GM13977 (cell line): ENCODE results near the gene TNFSF4.
"Not testable (repeated sequence)": the region's sequence is repeated elsewhere in the genome, so short reads cannot be mapped to it uniquely, and the experiment has no call there.

Experiments used
- DNase-seq: peaks from one replicate; pipeline ENCODE4 v3.0.0; 2012; ENCODE audit warnings: low spot score
- in situ Hi-C: fragments of 300-500 bp; cut with MboI; formaldehyde crosslinking; loops from one replicate; pipeline ENCODE4 v1.12.0; 2022; ENCODE audit warnings: low sequenced_read_pairs, low pct_unique_long_range_greater_than_20kb, mixed read lengths, inconsistent platforms; ENCODE audit not compliant: unreplicated experiment
- TF ChIP-seq, protein P1 (sequence below): IDR thresholded peaks from 2 replicates; pipeline ENCODE4 v1.5.1; 2012; ENCODE audit warnings: mild to moderate bottlenecking, control low read depth; ENCODE audit not compliant: insufficient read depth; ENCODE audit errors: extremely low read depth, missing control alignments

Gene TNFSF4

GRCh38 chr1:173161510-173162221 lies 45.5 kb downstream of the TNFSF4 start:
- no peak for DNase-seq

DNA sequence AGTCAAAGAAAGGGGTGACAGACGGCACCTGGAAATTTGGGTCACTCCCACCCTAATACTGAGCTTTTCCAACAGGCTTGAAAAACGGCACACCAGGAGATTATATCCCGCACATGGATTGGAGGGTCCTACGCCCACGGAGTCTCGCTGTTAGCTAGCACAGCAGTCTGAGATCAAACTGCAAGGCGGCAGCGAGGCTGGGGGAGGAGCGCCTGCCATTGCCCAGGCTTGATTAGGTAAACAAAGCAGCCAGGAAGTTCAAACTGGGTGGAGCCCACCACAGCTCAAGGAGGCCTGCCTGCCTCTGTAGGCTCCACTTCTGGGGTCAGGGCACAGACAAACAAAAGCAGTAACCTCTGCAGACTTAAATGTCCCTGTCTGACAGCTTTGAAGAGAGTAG lies 53.2 kb downstream of the TNFSF4 start:
- in situ Hi-C loops, DNase-seq: not testable (repeated sequence)

More at GRCh38 chr1:173161510-173162221, 45.5 kb downstream of the TNFSF4 start:
- TF ChIP-seq, protein P1, sequence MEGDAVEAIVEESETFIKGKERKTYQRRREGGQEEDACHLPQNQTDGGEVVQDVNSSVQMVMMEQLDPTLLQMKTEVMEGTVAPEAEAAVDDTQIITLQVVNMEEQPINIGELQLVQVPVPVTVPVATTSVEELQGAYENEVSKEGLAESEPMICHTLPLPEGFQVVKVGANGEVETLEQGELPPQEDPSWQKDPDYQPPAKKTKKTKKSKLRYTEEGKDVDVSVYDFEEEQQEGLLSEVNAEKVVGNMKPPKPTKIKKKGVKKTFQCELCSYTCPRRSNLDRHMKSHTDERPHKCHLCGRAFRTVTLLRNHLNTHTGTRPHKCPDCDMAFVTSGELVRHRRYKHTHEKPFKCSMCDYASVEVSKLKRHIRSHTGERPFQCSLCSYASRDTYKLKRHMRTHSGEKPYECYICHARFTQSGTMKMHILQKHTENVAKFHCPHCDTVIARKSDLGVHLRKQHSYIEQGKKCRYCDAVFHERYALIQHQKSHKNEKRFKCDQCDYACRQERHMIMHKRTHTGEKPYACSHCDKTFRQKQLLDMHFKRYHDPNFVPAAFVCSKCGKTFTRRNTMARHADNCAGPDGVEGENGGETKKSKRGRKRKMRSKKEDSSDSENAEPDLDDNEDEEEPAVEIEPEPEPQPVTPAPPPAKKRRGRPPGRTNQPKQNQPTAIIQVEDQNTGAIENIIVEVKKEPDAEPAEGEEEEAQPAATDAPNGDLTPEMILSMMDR = no peak
- in situ Hi-C loops = no loop called here

- in situ Hi-C loops = no loop called here
- no peak for DNase-seq
- TF ChIP-seq, protein P1 = no peak
These were observed 53.6 kb downstream of the TNFSF4 start for GRCh38 chr1:173153503-173153902.

DNA sequence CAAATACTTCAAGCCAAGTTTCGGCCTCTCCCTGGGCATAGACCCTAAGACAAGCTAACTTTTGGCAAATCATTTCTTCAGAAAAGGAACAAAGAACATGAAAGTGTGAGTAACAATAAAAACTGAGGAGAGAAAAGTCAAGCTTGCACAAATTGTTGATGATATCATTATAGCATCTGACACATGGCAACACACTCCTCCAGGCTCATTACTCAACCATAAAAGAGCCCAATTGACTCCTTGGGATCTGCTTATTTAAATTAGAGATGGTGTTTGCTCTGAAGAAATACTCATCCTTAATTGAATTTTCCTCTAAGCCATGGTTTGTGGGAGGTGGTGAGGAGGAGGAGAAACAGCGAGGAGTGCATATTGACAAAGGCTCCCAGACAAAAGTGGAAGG lies 54.5 kb downstream of the TNFSF4 start:
- in situ Hi-C loops = no loop called here
- TF ChIP-seq, protein P1 = no peak
- DNase-seq = no peak

- no peak for DNase-seq
- in situ Hi-C loops = no loop called here
- TF ChIP-seq, protein P1 = no peak
These were observed 56.3 kb downstream of the TNFSF4 start for GRCh38 chr1:173150795-173151194.

DNA sequence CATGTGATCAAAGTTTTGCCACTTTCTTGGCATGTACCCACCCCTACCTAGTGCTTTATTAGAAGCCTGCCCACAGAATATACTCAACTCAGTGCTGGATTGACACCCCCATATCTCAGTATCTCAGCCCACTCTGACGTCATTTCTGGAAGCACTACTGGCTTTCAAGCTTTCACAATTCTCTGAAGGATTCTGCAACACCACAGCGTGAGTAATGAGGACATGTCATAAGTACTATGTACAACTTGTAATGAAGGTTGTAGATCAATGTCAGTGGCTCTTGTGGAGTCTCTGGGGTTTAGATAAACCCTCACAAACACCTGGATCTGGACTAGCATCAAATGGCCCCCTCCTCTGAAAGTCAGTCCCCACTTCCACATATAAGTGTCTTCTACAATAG lies 57.2 kb downstream of the TNFSF4 start:
- TF ChIP-seq, protein P1 = no peak
- in situ Hi-C loops = no loop called here
- no peak for DNase-seq

- no peak for DNase-seq
- TF ChIP-seq, protein P1 = no peak
- in situ Hi-C loops = no loop called here
These were observed 58.2 kb downstream of the TNFSF4 start for GRCh38 chr1:173148971-173149370.
